ENCODE data around the gene SUFU. TPM values are rescaled to one million over a fixed set of nuclear protein-coding genes. Genes with fewer than 3 reads are reported as not detected.

The SUFU gene
- total and polyA plus RNA-seq, 2 of the 13 experiments (the other 11 are each of a cell fraction or from before 2014, with no cell fraction given): 2.9 to 5.5 TPM

DNA sequence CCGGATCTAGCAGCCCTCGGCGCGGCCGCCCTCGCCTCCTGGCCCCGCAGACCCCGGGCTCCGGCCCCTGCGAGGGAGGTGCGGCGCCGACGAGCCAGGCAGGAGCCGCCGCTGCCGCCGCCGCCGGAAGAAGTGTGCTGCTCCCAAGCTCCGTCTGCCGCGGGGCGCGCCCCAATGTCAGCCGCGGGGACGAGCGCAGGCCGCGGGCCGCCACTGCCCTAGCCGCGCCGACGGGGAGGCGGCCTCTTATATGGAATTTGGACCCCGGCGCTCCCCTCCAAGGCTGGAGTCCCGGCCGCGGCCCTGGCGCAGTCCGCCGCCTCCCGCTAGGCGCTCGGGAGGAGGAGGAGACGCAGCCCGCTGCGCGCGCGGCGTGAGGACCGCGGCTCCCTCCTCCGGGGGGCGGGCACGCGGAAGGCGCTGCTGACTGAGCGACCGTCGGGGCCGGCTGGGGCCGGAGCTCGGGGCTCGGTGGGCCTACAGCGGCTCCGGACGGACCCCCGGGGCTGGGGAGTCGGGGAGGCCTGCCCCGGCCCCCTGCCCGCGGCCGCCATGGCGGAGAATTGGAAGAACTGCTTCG is 140.4 kb downstream of the SUFU start, which contains the start of gene TRIM8 (continued):
- TF ChIP-seq, protein P1, sequence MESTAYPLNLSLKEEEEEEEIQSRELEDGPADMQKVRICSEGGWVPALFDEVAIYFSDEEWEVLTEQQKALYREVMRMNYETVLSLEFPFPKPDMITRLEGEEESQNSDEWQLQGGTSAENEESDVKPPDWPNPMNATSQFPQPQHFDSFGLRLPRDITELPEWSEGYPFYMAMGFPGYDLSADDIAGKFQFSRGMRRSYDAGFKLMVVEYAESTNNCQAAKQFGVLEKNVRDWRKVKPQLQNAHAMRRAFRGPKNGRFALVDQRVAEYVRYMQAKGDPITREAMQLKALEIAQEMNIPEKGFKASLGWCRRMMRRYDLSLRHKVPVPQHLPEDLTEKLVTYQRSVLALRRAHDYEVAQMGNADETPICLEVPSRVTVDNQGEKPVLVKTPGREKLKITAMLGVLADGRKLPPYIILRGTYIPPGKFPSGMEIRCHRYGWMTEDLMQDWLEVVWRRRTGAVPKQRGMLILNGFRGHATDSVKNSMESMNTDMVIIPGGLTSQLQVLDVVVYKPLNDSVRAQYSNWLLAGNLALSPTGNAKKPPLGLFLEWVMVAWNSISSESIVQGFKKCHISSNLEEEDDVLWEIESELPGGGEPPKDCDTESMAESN (CRISPR knock-in tag; conservative IDR thresholded peaks at IDR 0.05): no peak
- TF ChIP-seq ZNF564 (CRISPR knock-in tag; IDR thresholded peaks at IDR 0.05) (no peak), AGO2 (optimal IDR thresholded peaks at IDR 0.05; ENCODE audit: low read depth, low read length) (peak; percentile 79), ZNF761 (CRISPR knock-in tag; conservative IDR thresholded peaks at IDR 0.05) (no peak), POLR2AphosphoS5 (IDR thresholded peaks at IDR 0.05; ENCODE audit: low read depth, low read length) (peak; percentile 35; the same call in 1 of the 2 replicates), WIZ (CRISPR knock-in tag; IDR thresholded peaks at IDR 0.05) (no peak), ZIK1 (CRISPR knock-in tag; IDR thresholded peaks at IDR 0.05; ENCODE audit: borderline replicate concordance, low read depth) (0 out of 2 replicates have a peak, but pooled peaks have one; percentile 8), ZBTB3 (CRISPR knock-in tag; IDR thresholded peaks at IDR 0.05; ENCODE audit: borderline replicate concordance, low read depth) (no peak), ZNF432 (CRISPR knock-in tag; IDR thresholded peaks at IDR 0.05; ENCODE audit: borderline replicate concordance) (no peak), HCFC1 (IDR thresholded peaks at IDR 0.05; ENCODE audit: low read depth, low read length) (no peak), KLF11 (CRISPR knock-in tag; IDR thresholded peaks at IDR 0.05) (no peak), HNF4G (IDR thresholded peaks at IDR 0.05; ENCODE audit: borderline replicate concordance, low read depth, low read length) (peak; percentile 45; the same call in 1 of the 2 replicates), HNF4G (CRISPR knock-in tag; IDR thresholded peaks at IDR 0.05; ENCODE audit: borderline replicate concordance, low read depth) (peak; percentile 8; the same call in 1 of the 2 replicates), HNRNPLL (IDR thresholded peaks at IDR 0.05; ENCODE audit: low read depth, low read length, poor library complexity, severe bottlenecking) (peak; percentile 91), ZNF326 (CRISPR knock-in tag; IDR thresholded peaks at IDR 0.05; ENCODE audit: borderline replicate concordance) (no peak), EP300 (IDR thresholded peaks at IDR 0.05; ENCODE audit: low read depth in 2 of 2, low read length in 2 of 2) (0 out of 4 replicates have a peak, but pooled peaks of 1 of the 2 experiments have one; percentile 16), EP300 (CRISPR knock-in tag; IDR thresholded peaks at IDR 0.05; ENCODE audit: borderline replicate concordance) (no peak), GATA4 (IDR thresholded peaks at IDR 0.05; ENCODE audit: borderline replicate concordance, low read depth) (no peak)
- TF ChIP-seq, protein P2, sequence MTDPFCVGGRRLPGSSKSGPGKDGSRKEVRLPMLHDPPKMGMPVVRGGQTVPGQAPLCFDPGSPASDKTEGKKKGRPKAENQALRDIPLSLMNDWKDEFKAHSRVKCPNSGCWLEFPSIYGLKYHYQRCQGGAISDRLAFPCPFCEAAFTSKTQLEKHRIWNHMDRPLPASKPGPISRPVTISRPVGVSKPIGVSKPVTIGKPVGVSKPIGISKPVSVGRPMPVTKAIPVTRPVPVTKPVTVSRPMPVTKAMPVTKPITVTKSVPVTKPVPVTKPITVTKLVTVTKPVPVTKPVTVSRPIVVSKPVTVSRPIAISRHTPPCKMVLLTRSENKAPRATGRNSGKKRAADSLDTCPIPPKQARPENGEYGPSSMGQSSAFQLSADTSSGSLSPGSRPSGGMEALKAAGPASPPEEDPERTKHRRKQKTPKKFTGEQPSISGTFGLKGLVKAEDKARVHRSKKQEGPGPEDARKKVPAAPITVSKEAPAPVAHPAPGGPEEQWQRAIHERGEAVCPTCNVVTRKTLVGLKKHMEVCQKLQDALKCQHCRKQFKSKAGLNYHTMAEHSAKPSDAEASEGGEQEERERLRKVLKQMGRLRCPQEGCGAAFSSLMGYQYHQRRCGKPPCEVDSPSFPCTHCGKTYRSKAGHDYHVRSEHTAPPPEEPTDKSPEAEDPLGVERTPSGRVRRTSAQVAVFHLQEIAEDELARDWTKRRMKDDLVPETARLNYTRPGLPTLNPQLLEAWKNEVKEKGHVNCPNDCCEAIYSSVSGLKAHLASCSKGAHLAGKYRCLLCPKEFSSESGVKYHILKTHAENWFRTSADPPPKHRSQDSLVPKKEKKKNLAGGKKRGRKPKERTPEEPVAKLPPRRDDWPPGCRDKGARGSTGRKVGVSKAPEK (CRISPR knock-in tag; IDR thresholded peaks at IDR 0.05; ENCODE audit: borderline replicate concordance): no peak
- TF ChIP-seq, protein P3, sequence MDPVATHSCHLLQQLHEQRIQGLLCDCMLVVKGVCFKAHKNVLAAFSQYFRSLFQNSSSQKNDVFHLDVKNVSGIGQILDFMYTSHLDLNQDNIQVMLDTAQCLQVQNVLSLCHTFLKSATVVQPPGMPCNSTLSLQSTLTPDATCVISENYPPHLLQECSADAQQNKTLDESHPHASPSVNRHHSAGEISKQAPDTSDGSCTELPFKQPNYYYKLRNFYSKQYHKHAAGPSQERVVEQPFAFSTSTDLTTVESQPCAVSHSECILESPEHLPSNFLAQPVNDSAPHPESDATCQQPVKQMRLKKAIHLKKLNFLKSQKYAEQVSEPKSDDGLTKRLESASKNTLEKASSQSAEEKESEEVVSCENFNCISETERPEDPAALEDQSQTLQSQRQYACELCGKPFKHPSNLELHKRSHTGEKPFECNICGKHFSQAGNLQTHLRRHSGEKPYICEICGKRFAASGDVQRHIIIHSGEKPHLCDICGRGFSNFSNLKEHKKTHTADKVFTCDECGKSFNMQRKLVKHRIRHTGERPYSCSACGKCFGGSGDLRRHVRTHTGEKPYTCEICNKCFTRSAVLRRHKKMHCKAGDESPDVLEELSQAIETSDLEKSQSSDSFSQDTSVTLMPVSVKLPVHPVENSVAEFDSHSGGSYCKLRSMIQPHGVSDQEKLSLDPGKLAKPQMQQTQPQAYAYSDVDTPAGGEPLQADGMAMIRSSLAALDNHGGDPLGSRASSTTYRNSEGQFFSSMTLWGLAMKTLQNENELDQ (CRISPR knock-in tag; IDR thresholded peaks at IDR 0.05; ENCODE audit: borderline replicate concordance): no peak
- TF ChIP-seq, protein P4, sequence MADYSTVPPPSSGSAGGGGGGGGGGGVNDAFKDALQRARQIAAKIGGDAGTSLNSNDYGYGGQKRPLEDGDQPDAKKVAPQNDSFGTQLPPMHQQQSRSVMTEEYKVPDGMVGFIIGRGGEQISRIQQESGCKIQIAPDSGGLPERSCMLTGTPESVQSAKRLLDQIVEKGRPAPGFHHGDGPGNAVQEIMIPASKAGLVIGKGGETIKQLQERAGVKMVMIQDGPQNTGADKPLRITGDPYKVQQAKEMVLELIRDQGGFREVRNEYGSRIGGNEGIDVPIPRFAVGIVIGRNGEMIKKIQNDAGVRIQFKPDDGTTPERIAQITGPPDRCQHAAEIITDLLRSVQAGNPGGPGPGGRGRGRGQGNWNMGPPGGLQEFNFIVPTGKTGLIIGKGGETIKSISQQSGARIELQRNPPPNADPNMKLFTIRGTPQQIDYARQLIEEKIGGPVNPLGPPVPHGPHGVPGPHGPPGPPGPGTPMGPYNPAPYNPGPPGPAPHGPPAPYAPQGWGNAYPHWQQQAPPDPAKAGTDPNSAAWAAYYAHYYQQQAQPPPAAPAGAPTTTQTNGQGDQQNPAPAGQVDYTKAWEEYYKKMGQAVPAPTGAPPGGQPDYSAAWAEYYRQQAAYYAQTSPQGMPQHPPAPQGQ (CRISPR knock-in tag; IDR thresholded peaks at IDR 0.05; ENCODE audit: borderline replicate concordance): no peak

Measured in HepG2 (cell line).